HEK293 (cell line): Measurements from ENCODE around the gene CASP2.
"Not testable (repeated sequence)": the region's sequence is repeated elsewhere in the genome, so short reads cannot be mapped to it uniquely, and the experiment has no call there.

Experiments used
- CTCF ChIA-PET: fragments of 350-600 bp; formaldehyde crosslinking; extraction: SDS; loops from one replicate; lab custom pipeline; 2021; ENCODE audit warnings: antibody characterized with exemption; lab: Yijun Ruan, JAX
- POLR2A ChIA-PET: fragments of 300-600 bp; formaldehyde crosslinking; extraction: SDS; loops from one replicate; lab custom pipeline; 2020; ENCODE audit warnings: antibody characterized with exemption, inconsistent platforms; lab: Yijun Ruan, JAX
- H3K27ac ChIP-seq: fragments of 200-500 bp; sonication (Bioruptor generic); 2 replicates; pipeline ENCODE4 v1.5.1; 2014; ENCODE audit warnings: low read depth, low read length, control low read depth, inconsistent platforms; ENCODE audit errors: extremely low read depth
- H3K36me3 ChIP-seq, 2 experiments: fragments of 200-500 bp in 1 of 2; sonication (Bioruptor generic) in 1 of 2; 1 replicate in 1 of 2; 2 replicates in 1 of 2; pipeline ENCODE4 v1.5.1; 2014 to 2017; ENCODE audit warnings: inconsistent platforms in 2 of 2, low read length in 2 of 2; ENCODE audit not compliant: control insufficient read depth in 2 of 2, insufficient read depth in 1 of 2
- H3K4me1 ChIP-seq: fragments of 200-500 bp; sonication (Bioruptor generic); 2 replicates; pipeline ENCODE4 v1.5.1; 2014; ENCODE audit warnings: mild to moderate bottlenecking, low read length, inconsistent platforms; ENCODE audit not compliant: control insufficient read depth, insufficient read depth
- H3K4me3 ChIP-seq: 2 replicates; pipeline ENCODE4 v1.5.1; 2011; ENCODE audit warnings: low read depth, mild to moderate bottlenecking, control low read depth, low read length, moderate library complexity
- H3K9me3 ChIP-seq: fragments of 200-500 bp; sonication (Bioruptor generic); 2 replicates; pipeline ENCODE4 v1.5.1; 2014; ENCODE audit warnings: low read depth, low read length, inconsistent platforms; ENCODE audit not compliant: control insufficient read depth, insufficient read depth
- EGR2 ChIP-seq: fragments of 450-650 bp; formaldehyde crosslinking; IDR thresholded peaks from 2 replicates; pipeline ENCODE4 v1.5.1; 2016; ENCODE audit warnings: low read depth, missing biosample characterization, missing genetic modification characterization
- GLIS2 ChIP-seq: fragments of 450-650 bp; formaldehyde crosslinking; IDR thresholded peaks from 2 replicates; pipeline ENCODE4 v1.5.1; 2016; ENCODE audit warnings: missing biosample characterization, missing genetic modification characterization
- HOXD13 ChIP-seq: sonication (generic); formaldehyde crosslinking; IDR thresholded peaks from 2 replicates; pipeline ENCODE4 v1.8.0; 2022; ENCODE audit warnings: missing genetic modification reagents, borderline replicate concordance
- PRDM1 ChIP-seq: fragments of 450-650 bp; formaldehyde crosslinking; IDR thresholded peaks from 2 replicates; pipeline ENCODE4; 2016; ENCODE audit warnings: missing biosample characterization, missing genetic modification characterization
- RBAK ChIP-seq: fragments of 450-650 bp; formaldehyde crosslinking; IDR thresholded peaks from 2 replicates; pipeline ENCODE4 v1.5.1; 2016; ENCODE audit warnings: missing biosample characterization, missing genetic modification characterization
- TCF7L2 ChIP-seq: IDR thresholded peaks from 2 replicates; pipeline ENCODE4 v1.6.1; 2011; ENCODE audit warnings: low read depth, mild to moderate bottlenecking, inconsistent platforms, low read length, moderate library complexity, borderline replicate concordance
- ZBTB48 ChIP-seq: fragments of 450-650 bp; formaldehyde crosslinking; IDR thresholded peaks from 2 replicates; pipeline ENCODE4 v1.5.1; 2016; ENCODE audit warnings: missing biosample characterization, missing genetic modification characterization
- ZNF169 ChIP-seq: fragments of 450-650 bp; formaldehyde crosslinking; IDR thresholded peaks from 2 replicates; pipeline ENCODE4 v1.5.1; 2016; ENCODE audit warnings: missing biosample characterization, missing genetic modification characterization
- ZNF404 ChIP-seq: fragments of 450-650 bp; formaldehyde crosslinking; IDR thresholded peaks from 2 replicates; pipeline ENCODE4 v1.5.1; 2017; ENCODE audit warnings: missing biosample characterization, missing genetic modification characterization
- ZNF510 ChIP-seq: fragments of 450-650 bp; formaldehyde crosslinking; IDR thresholded peaks from 2 replicates; pipeline ENCODE4 v1.5.1; 2018; ENCODE audit warnings: mild to moderate bottlenecking, missing genetic modification characterization, missing biosample characterization; ENCODE audit not compliant: insufficient replicate concordance
- ZNF585B ChIP-seq: fragments of 450-650 bp; formaldehyde crosslinking; IDR thresholded peaks from 2 replicates; pipeline ENCODE4 v1.5.1; 2016; ENCODE audit warnings: missing biosample characterization, missing genetic modification characterization
- ZNF670 ChIP-seq: fragments of 450-650 bp; formaldehyde crosslinking; IDR thresholded peaks from 2 replicates; pipeline ENCODE4 v1.5.1; 2016; ENCODE audit warnings: missing biosample characterization, missing genetic modification characterization, low read depth
- ZNF747 ChIP-seq: fragments of 450-650 bp; formaldehyde crosslinking; IDR thresholded peaks from 2 replicates; pipeline ENCODE4 v1.5.1; 2016; ENCODE audit warnings: missing biosample characterization, missing genetic modification characterization
- ZSCAN23 ChIP-seq: fragments of 450-650 bp; formaldehyde crosslinking; IDR thresholded peaks from 2 replicates; pipeline ENCODE4 v1.5.1; 2016; ENCODE audit warnings: missing biosample characterization, missing genetic modification characterization
- TF ChIP-seq, protein P1 (sequence below): fragments of 450-650 bp; formaldehyde crosslinking; IDR thresholded peaks from 2 replicates; pipeline ENCODE4 v1.5.1; 2016; ENCODE audit warnings: missing biosample characterization, missing genetic modification characterization
- TF ChIP-seq, protein P2 (sequence below): fragments of 450-650 bp; formaldehyde crosslinking; IDR thresholded peaks from 2 replicates; pipeline ENCODE4 v1.5.1; 2017; ENCODE audit warnings: missing biosample characterization, missing genetic modification characterization
- TF ChIP-seq, protein P3 (sequence below): fragments of 450-650 bp; formaldehyde crosslinking; IDR thresholded peaks from 2 replicates; pipeline ENCODE4 v1.5.1; 2016; ENCODE audit warnings: missing biosample characterization, missing genetic modification characterization
- TF ChIP-seq, protein P4 (sequence below): fragments of 450-650 bp; formaldehyde crosslinking; IDR thresholded peaks from 2 replicates; pipeline ENCODE4 v1.5.1; 2016; ENCODE audit warnings: missing biosample characterization, missing genetic modification characterization

Gene CASP2

DNA sequence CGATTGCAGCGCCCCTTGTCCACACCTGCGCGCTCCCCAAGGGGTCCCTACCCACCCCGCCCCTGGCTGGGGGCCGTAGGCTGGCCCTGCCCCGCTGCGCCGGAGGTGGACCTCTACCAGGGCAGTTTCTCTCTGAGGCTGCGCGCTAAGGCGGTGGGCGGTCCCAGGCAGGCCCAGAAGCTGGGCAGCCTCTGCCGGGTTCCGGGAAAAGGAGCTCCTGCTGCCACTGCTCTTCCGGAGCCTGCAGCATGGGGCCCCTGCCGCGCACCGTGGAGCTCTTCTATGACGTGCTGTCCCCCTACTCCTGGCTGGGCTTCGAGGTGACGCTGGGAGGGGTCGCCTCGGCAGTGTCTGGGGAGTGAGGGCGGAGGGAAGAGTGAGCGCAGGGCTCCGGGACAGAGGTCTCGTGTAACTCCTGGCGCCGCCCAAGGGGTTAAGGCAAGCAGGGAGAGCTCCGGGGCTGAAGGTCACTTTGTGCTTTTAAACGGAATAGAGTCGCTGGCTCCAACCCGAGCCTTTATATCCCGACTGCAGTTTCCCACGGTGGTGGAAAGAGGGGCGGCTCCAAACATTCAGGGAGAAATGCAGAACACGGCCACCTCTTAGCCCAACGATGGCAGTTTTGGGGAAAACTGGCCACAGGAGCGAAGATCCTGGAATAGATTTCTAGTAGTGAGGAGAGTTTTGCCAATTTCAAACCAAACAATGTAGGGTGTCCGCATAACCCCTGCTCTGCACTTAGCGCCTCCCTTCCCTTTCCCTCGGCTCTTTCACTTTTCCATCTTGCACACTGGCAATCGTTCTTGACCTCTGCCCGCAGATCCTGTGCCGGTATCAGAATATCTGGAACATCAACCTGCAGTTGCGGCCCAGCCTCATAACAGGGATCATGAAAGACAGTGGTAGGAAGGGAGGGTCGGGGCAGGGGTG, 24.6 kb upstream of the CASP2 start, which contains the start of gene GSTK1 (continued):
- TF ChIP-seq EGR2 (peak; percentile 42; the same call in 1 of the 2 replicates), ZNF670 (tag by site-specific recombination) (no peak), ZNF585B (no peak), RBAK (tag by site-specific recombination) (no peak), ZNF747 (no peak), HOXD13 (CRISPR knock-in tag) (no peak)
- TF ChIP-seq, protein P1, sequence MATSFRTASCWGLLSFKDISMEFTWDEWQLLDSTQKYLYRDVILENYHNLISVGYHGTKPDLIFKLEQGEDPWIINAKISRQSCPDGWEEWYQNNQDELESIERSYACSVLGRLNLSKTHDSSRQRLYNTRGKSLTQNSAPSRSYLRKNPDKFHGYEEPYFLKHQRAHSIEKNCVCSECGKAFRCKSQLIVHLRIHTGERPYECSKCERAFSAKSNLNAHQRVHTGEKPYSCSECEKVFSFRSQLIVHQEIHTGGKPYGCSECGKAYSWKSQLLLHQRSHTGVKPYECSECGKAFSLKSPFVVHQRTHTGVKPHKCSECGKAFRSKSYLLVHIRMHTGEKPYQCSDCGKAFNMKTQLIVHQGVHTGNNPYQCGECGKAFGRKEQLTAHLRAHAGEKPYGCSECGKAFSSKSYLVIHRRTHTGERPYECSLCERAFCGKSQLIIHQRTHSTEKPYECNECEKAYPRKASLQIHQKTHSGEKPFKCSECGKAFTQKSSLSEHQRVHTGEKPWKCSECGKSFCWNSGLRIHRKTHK (tag by site-specific recombination): no peak
- TF ChIP-seq, protein P2, sequence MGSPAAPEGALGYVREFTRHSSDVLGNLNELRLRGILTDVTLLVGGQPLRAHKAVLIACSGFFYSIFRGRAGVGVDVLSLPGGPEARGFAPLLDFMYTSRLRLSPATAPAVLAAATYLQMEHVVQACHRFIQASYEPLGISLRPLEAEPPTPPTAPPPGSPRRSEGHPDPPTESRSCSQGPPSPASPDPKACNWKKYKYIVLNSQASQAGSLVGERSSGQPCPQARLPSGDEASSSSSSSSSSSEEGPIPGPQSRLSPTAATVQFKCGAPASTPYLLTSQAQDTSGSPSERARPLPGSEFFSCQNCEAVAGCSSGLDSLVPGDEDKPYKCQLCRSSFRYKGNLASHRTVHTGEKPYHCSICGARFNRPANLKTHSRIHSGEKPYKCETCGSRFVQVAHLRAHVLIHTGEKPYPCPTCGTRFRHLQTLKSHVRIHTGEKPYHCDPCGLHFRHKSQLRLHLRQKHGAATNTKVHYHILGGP: no peak
- TF ChIP-seq, protein P3, sequence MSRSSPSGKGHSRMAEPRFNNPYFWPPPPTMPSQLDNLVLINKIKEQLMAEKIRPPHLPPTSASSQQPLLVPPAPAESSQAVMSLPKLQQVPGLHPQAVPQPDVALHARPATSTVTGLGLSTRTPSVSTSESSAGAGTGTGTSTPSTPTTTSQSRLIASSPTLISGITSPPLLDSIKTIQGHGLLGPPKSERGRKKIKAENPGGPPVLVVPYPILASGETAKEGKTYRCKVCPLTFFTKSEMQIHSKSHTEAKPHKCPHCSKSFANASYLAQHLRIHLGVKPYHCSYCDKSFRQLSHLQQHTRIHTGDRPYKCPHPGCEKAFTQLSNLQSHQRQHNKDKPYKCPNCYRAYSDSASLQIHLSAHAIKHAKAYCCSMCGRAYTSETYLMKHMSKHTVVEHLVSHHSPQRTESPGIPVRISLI (tag by site-specific recombination): no peak

DNA sequence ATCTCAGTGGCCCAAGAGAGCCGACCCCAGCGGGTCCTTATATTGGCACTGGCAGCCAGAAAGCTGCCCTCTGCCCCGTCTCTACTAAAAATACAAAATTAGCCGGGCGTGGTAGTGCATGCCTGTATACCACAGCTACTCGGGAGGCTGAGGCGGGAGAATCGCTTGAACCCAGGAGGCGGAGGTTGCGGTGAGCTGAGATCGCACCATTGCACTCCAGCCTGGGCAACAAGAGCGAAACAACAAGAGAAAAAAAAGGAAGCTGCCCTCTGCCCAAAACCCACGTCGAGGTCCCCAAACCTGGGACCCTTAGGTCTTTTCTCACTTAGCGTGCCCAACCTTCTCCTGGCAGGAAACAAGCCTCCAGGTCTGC, 24.0 kb upstream of the CASP2 start:
- H3K4me1 ChIP-seq, H3K27ac ChIP-seq, H3K9me3 ChIP-seq, H3K4me3 ChIP-seq: not testable (repeated sequence)
- POLR2A ChIA-PET: interaction anchor here (0.6 to 1.3 kb wide), 8 partner anchors 17 to 45 kb away, joined by 3 to 6 read pairs (median 4); partner anchors contain the start of gene CASP2
- H3K36me3 ChIP-seq: peaks cover 0 to 33% of the 10 kb centered on the region in 2 experiments; a peak in 1 of 3 replicates
- CTCF ChIA-PET: interaction anchor here (1.6 to 2.1 kb wide), 2 partner anchors 36 to 40 kb away, joined by 6 to 7 read pairs; no protein-coding TSS in a partner anchor

DNA sequence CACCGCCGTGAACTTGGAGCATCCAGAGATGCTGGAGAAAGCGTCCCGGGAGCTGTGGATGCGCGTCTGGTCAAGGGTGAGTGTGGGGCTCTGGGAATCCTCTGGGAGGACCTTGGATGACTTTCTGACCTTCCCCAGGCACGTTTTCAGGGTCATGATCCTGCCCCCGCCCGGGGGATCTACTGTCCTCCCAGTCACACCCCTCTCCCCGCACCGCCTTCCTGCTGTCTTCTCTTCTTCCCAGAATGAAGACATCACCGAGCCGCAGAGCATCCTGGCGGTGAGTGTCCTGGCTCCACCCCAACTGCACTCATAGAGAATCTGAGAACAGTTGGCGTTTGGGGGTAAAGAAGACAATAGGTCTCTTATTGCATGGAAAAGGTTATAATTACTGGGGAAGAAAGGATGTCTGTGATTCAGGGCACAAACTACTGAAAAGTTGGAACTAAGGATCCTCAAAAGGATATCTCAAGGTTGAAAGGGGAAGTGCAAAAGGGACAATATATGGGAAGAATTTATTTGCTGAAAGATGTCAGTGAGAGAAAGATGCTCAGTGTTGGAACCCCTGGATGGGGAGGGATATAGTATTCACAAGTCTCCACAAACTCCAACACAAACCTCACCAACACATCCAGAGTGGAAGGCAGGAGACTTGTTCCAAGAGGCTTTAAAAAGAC, 23.0 kb upstream of the CASP2 start:
- no peaks in the 10 kb centered on the region for H3K9me3 ChIP-seq
- H3K4me3 ChIP-seq: no peak overlapping the region
- no peaks in the 10 kb centered on the region for H3K4me1 ChIP-seq
- peaks cover 0 to 43% of the 10 kb centered on the region in 2 experiments; a peak in 1 of 3 replicates for H3K36me3 ChIP-seq
- H3K27ac ChIP-seq: no peak overlapping the region
- no peak for TF ChIP-seq ZNF510 (tag by site-specific recombination)
- no peak for TF ChIP-seq ZBTB48 (tag by site-specific recombination)
- TF ChIP-seq TCF7L2: no peak
- TF ChIP-seq, protein P3 (tag by site-specific recombination): no peak
- TF ChIP-seq, protein P4, sequence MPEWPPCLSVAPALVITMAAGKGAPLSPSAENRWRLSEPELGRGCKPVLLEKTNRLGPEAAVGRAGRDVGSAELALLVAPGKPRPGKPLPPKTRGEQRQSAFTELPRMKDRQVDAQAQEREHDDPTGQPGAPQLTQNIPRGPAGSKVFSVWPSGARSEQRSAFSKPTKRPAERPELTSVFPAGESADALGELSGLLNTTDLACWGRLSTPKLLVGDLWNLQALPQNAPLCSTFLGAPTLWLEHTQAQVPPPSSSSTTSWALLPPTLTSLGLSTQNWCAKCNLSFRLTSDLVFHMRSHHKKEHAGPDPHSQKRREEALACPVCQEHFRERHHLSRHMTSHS (tag by site-specific recombination): no peak
- no peak for TF ChIP-seq PRDM1 (tag by site-specific recombination)
- no peak for TF ChIP-seq ZNF169 (tag by site-specific recombination)
- no peak for TF ChIP-seq HOXD13 (CRISPR knock-in tag)
- no peak for TF ChIP-seq GLIS2 (tag by site-specific recombination)
- no peak for TF ChIP-seq ZSCAN23 (tag by site-specific recombination)
- TF ChIP-seq ZNF404: no peak
- POLR2A ChIA-PET: interaction anchor here (1.3 kb wide), 1 partner anchor 23 kb away, joined by 6 read pairs; the partner anchor contains the start of gene CASP2
- CTCF ChIA-PET: interaction anchor here (0.7 kb wide), 1 partner anchor 946 kb away, joined by 6 read pairs; no protein-coding TSS in a partner anchor
